K562 (cell line): ENCODE measurements around the gene PHF1. TPM values are rescaled to one million over a fixed set of nuclear protein-coding genes. Genes with fewer than 3 reads are reported as not detected.

Source experiments
- CBFA2T3 ChIP-seq: fragments of 450-650 bp; IDR thresholded peaks from 2 replicates; pipeline ENCODE4 v1.6.1; 2017
- DNMT1 ChIP-seq: fragments of 450-650 bp; IDR thresholded peaks from 2 replicates; pipeline ENCODE4 v1.6.1; 2016; ENCODE audit warnings: antibody characterized with exemption, mild to moderate bottlenecking
- DPF2 ChIP-seq: fragments of 450-650 bp; IDR thresholded peaks from 2 replicates; pipeline ENCODE4 v1.6.1; 2016
- HMG20A ChIP-seq: fragments of 450-650 bp; formaldehyde crosslinking; conservative IDR thresholded peaks from 2 replicates; pipeline ENCODE4 v1.4.0; 2020; ENCODE audit warnings: mild to moderate bottlenecking, mixed read lengths
- HNRNPL ChIP-seq: fragments of 200-400 bp; formaldehyde crosslinking; IDR thresholded peaks from 2 replicates; pipeline ENCODE4 v1.6.1; 2017; ENCODE audit warnings: low read depth, mild to moderate bottlenecking, low read length
- HNRNPUL1 ChIP-seq: fragments of 200-400 bp; formaldehyde crosslinking; IDR thresholded peaks from 2 replicates; pipeline ENCODE4 v1.6.1; 2017; ENCODE audit warnings: low read length
- KDM1A ChIP-seq, 2 experiments: fragments of 450-650 bp; IDR thresholded peaks; 2 replicates each; pipeline ENCODE4 v1.6.1; 2016; ENCODE audit warnings: mild to moderate bottlenecking in 2 of 2
- KLF13 ChIP-seq: fragments of 450-650 bp; IDR thresholded peaks from 2 replicates; pipeline ENCODE4 v1.6.1; 2016; ENCODE audit warnings: missing genetic modification characterization, low read depth, mild to moderate bottlenecking, missing compliant biosample characterization, moderate library complexity, borderline replicate concordance
- LEF1 ChIP-seq: fragments of 450-650 bp; IDR thresholded peaks from 2 replicates; pipeline ENCODE4 v1.6.1; 2016; ENCODE audit warnings: mild to moderate bottlenecking
- NEUROD1 ChIP-seq: fragments of 150-350 bp; IDR thresholded peaks from 2 replicates; pipeline ENCODE4 v1.6.1; 2014; ENCODE audit warnings: borderline replicate concordance, low read length, low read depth; ENCODE audit not compliant: partially characterized antibody
- NFIC ChIP-seq: fragments of 450-650 bp; IDR thresholded peaks from 2 replicates; pipeline ENCODE4 v1.6.1; 2017; ENCODE audit warnings: mild to moderate bottlenecking, inconsistent platforms
- NRF1 ChIP-seq, 2 experiments: fragments of 450-650 bp; IDR thresholded peaks in 1 of 2; conservative IDR thresholded peaks in 1 of 2; 2 replicates each; pipeline ENCODE4 v1.6.1; 2014; ENCODE audit warnings: mild to moderate bottlenecking in 2 of 2
- SREBF1 ChIP-seq: fragments of 150-350 bp; IDR thresholded peaks from 2 replicates; pipeline ENCODE4 v1.6.1; 2014; ENCODE audit warnings: antibody characterized with exemption, low read depth, low read length, borderline replicate concordance
- TRIM28 ChIP-seq: fragments of 450-650 bp; IDR thresholded peaks from 2 replicates; pipeline ENCODE4 v1.6.1; 2017
- ZFP36 ChIP-seq: fragments of 150-350 bp; IDR thresholded peaks from 2 replicates; pipeline ENCODE4 v1.6.1; 2018; ENCODE audit warnings: low read length, low read depth; ENCODE audit not compliant: partially characterized antibody
- polyA plus RNA-seq, 8 experiments: library from polyadenylated mRNA; depleted of rRNA in 4 of 8; stranded (reverse) in 5 of 8; unstranded in 3 of 8; fragments of >200 nt; fragmentation: Nextera tagmentation in 2 of 8; fragmentation: Illumina TruSeq in 1 of 8; extraction: Ambion mirVana in 2 of 8; extraction: Trizol in 1 of 8; gene quantifications; 2 replicates each; pipeline versions ENCODE4 v1.2.1 to v1.2.3, GENCODE V29; 2011 to 2014; ENCODE audit warnings: inconsistent platforms in 1 of 8, missing spikeins in 1 of 8
- total RNA-seq, 7 experiments: library from RNA; depleted of rRNA in 6 of 7; stranded (reverse); fragments of >200 nt in 6 of 7; fragmentation: Illumina TruSeq in 2 of 7; extraction: Trizol in 2 of 7; gene quantifications; 2 replicates each; pipeline versions ENCODE4 v1.2.1 to v1.2.3, GENCODE V29; 2011 to 2021; ENCODE audit warnings: low replicate concordance in 1 of 7
- TF ChIP-seq, protein P1 (sequence below): sonication (generic); formaldehyde crosslinking; IDR thresholded peaks from 2 replicates; pipeline ENCODE4 v1.8.1; 2023; ENCODE audit warnings: mild to moderate bottlenecking, missing genetic modification reagents, moderate library complexity
- TF ChIP-seq, protein P2 (sequence below): sonication (generic); formaldehyde crosslinking; IDR thresholded peaks from 2 replicates; pipeline ENCODE4 v1.8.0; 2022; ENCODE audit warnings: mild to moderate bottlenecking, missing genetic modification reagents, borderline replicate concordance
- TF ChIP-seq, protein P3 (sequence below): sonication (generic); formaldehyde crosslinking; IDR thresholded peaks from 2 replicates; pipeline ENCODE4 v1.8.0; 2022; ENCODE audit warnings: mild to moderate bottlenecking, missing genetic modification reagents
- TF ChIP-seq, protein P4 (sequence below), 3 experiments: fragments of 200-800 bp in 1 of 3; fragments of 250-450 bp in 1 of 3; fragments of 450-650 bp in 1 of 3; sonication (Bioruptor Pico) in 1 of 3; sonication (Bioruptor generic) in 1 of 3; formaldehyde crosslinking in 1 of 3; IDR thresholded peaks; 2 replicates each; pipeline versions ENCODE4 v1.6.1 to v1.8.0; 2016 to 2022; ENCODE audit warnings: mild to moderate bottlenecking in 2 of 3, missing genetic modification characterization in 2 of 3, missing compliant biosample characterization in 1 of 3, moderate library complexity in 1 of 3
- TF ChIP-seq, protein P5 (sequence below): fragments of 250-450 bp; sonication (Bioruptor Pico); IDR thresholded peaks from 2 replicates; pipeline ENCODE4 v1.8.0; 2021; ENCODE audit warnings: moderate library complexity, mild to moderate bottlenecking, inconsistent platforms

Gene PHF1
- total and polyA plus RNA-seq, 9 of the 15 experiments (the other 6 are each of a cell fraction or from before 2014, with no cell fraction given), result 3.7 to 64.2 (median 33.7) TPM

DNA sequence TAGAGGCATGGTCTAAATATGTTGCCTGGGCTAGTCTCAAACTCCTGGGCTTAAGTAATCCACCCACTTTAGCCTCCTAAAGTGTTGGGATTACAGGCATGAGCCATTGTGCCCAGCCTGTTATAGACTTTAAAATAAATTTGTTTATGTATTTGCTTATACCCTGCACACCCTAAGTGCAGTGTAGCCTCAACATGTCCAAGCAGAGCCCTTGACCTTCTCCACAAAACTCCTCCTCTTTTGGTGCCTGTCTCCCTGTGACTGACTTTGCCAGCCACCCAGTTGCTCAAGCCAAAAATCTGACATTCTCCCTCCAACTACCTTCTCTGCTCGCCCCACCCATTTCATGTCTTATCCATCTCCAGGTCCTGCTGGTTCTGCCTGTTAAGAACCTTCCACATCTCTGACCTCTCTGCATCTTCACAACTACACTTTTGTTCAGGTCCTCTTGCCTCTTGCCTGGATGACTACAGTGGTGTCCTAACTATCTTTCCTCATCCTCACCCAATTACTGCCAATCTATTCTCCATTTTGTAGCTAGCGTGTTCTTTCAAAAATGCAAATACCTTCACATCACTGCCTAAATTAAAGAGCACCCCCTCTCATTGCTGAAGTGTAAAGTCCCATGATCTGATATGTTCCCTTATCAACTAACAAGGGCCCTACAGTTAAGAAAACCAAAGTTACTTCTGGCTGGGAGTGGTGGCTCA, 30.4 kb upstream of the PHF1 start (continued):
- TF ChIP-seq SREBF1 (no peak), DNMT1 (no peak), DPF2 (peak; percentile 80), TRIM28 (0 out of 2 replicates have a peak, but pooled peaks have one; percentile 36), CBFA2T3 (peak; percentile 74), KLF13 (peak; percentile 31; the same call in 1 of the 2 replicates), NEUROD1 (no peak), HNRNPL (no peak), HNRNPUL1 (no peak), ZFP36 (peak; percentile 31), NFIC (0 out of 2 replicates have a peak, but pooled peaks have one; percentile 21), KDM1A (IDR thresholded peaks at IDR 0.05) (peak; percentile 82 to 90), HMG20A (peak; percentile 57; the same call in 1 of the 2 replicates), LEF1 (peak; percentile 58), NRF1 (conservative IDR thresholded peaks at IDR 0.05 in 1 of 2, IDR thresholded peaks at IDR 0.05 in 1 of 2) (0 out of 4 replicates have a peak, but pooled peaks of 1 of the 2 experiments have one; percentile 23)
- TF ChIP-seq, protein P1, sequence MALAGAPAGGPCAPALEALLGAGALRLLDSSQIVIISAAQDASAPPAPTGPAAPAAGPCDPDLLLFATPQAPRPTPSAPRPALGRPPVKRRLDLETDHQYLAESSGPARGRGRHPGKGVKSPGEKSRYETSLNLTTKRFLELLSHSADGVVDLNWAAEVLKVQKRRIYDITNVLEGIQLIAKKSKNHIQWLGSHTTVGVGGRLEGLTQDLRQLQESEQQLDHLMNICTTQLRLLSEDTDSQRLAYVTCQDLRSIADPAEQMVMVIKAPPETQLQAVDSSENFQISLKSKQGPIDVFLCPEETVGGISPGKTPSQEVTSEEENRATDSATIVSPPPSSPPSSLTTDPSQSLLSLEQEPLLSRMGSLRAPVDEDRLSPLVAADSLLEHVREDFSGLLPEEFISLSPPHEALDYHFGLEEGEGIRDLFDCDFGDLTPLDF (CRISPR knock-in tag), result no peak
- TF ChIP-seq, protein P2, sequence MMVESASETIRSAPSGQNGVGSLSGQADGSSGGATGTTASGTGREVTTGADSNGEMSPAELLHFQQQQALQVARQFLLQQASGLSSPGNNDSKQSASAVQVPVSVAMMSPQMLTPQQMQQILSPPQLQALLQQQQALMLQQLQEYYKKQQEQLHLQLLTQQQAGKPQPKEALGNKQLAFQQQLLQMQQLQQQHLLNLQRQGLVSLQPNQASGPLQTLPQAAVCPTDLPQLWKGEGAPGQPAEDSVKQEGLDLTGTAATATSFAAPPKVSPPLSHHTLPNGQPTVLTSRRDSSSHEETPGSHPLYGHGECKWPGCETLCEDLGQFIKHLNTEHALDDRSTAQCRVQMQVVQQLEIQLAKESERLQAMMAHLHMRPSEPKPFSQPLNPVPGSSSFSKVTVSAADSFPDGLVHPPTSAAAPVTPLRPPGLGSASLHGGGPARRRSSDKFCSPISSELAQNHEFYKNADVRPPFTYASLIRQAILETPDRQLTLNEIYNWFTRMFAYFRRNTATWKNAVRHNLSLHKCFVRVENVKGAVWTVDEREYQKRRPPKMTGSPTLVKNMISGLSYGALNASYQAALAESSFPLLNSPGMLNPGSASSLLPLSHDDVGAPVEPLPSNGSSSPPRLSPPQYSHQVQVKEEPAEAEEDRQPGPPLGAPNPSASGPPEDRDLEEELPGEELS (CRISPR knock-in tag), result 0 out of 2 replicates have a peak, but pooled peaks have one; percentile 23
- TF ChIP-seq, protein P3, sequence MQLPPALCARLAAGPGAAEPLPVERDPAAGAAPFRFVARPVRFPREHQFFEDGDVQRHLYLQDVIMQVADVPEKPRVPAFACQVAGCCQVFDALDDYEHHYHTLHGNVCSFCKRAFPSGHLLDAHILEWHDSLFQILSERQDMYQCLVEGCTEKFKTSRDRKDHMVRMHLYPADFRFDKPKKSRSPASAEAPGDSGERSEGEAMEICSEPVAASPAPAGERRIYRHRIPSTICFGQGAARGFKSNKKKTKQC (CRISPR knock-in tag), result no peak
- TF ChIP-seq, protein P4, sequence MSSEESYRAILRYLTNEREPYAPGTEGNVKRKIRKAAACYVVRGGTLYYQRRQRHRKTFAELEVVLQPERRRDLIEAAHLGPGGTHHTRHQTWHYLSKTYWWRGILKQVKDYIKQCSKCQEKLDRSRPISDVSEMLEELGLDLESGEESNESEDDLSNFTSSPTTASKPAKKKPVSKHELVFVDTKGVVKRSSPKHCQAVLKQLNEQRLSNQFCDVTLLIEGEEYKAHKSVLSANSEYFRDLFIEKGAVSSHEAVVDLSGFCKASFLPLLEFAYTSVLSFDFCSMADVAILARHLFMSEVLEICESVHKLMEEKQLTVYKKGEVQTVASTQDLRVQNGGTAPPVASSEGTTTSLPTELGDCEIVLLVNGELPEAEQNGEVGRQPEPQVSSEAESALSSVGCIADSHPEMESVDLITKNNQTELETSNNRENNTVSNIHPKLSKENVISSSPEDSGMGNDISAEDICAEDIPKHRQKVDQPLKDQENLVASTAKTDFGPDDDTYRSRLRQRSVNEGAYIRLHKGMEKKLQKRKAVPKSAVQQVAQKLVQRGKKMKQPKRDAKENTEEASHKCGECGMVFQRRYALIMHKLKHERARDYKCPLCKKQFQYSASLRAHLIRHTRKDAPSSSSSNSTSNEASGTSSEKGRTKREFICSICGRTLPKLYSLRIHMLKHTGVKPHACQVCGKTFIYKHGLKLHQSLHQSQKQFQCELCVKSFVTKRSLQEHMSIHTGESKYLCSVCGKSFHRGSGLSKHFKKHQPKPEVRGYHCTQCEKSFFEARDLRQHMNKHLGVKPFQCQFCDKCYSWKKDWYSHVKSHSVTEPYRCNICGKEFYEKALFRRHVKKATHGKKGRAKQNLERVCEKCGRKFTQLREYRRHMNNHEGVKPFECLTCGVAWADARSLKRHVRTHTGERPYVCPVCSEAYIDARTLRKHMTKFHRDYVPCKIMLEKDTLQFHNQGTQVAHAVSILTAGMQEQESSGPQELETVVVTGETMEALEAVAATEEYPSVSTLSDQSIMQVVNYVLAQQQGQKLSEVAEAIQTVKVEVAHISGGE (CRISPR knock-in tag; IDR thresholded peaks at IDR 0.05), result peak in 1 of 3 experiments; percentile 45; a peak in 1 of 6 replicates
- TF ChIP-seq, protein P5, sequence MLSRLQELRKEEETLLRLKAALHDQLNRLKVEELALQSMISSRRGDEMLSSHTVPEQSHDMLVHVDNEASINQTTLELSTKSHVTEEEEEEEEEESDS (CRISPR knock-in tag), result no peak
